ENCODE measurements around the gene SERPINE2. TPM values are rescaled to one million over a fixed set of nuclear protein-coding genes. Genes with fewer than 3 reads are reported as not detected.

The SERPINE2 gene
- total and polyA plus RNA-seq, 5 experiments from 2014 or later, result 2.6 to 17.0 (median 4.4) TPM

DNA sequence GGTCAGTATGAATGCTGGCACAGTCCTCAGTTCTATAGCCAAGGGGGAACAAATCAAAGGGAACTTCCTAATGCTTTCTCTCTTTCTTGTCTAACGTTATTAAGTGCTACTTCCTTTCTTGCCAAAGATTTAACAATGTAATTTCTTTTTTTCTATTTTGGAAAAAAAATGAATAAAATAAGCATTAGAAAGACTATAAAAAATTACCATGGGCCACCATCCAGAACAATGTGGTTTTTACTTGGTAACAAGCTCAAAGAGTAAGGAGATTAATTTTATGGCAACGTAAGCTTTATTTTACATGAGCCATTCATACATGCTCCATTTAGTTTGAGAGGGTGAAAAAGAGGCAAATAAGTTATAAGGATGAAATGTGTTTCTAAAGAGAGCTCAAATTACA, 40.1 kb downstream of the SERPINE2 start:
- POLR2A ChIA-PET, result no interaction called here
- ATAC-seq (no peak), DNase-seq (no peak)
- Mint-ChIP-seq H3K27ac (no peak overlapping the region), H3K4me1 (peaks cover 0 to 2% (median under 1%) of the 10 kb centered on the region in 4 donors), H3K9me3 (no peaks in the 10 kb centered on the region), H3K27me3 (no peaks in the 10 kb centered on the region), H3K4me3 (no peak overlapping the region), H3K36me3 (peaks cover 0 to 20% (median 14%) of the 10 kb centered on the region in 3 donors)

DNA sequence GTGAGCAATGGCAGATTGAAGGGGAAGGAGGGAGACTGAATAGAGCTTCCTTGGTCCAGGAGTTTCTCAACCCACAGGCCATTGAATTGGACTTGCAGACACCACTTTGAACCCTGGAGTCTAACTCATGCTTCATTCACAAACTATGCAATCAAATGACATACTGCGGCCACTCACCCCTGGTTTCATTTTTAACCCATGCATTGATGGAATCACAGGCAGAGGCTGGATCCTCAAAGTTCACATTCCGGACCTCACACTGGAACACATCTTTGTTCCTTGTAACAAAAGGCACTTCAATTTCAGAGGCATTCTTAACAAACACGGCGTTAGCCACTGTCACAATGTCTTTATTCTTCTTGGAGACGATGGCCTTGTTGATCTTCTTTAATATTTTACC, 41.1 kb downstream of the SERPINE2 start:
- no peak overlapping the region for H3K4me3 Mint-ChIP-seq
- no peak for ATAC-seq
- no peak for DNase-seq
- no peaks in the 10 kb centered on the region for H3K27me3 Mint-ChIP-seq
- H3K4me1 Mint-ChIP-seq, result peaks cover 0 to 3% (median under 1%) of the 10 kb centered on the region in 4 donors
- H3K9me3 Mint-ChIP-seq, result no peaks in the 10 kb centered on the region
- POLR2A ChIA-PET, result no interaction called here
- H3K27ac Mint-ChIP-seq, result no peak overlapping the region
- H3K36me3 Mint-ChIP-seq, result peaks cover 0 to 20% (median 14%) of the 10 kb centered on the region in 3 donors

DNA sequence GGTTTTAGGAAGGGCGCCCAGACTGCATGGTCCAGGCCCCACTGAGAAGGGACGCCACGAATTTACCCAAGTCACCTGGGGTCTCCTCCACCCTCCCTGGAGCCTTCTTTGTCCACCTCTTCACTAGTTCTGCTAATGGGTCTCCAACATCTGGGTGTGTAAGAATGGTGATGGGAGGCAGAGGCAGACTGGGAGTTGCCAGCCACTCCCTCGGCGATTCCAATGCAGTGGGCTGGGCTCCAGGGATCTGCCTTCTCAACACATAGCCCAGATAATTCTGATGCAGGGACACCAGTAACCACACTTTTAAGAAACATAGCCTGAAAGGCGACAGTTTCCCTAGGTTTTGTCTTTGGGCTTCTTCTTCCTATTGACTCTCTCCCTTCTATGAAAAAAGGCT, 42.7 kb downstream of the SERPINE2 start:
- H3K27ac Mint-ChIP-seq, result no peak overlapping the region
- H3K4me3 Mint-ChIP-seq, result no peak overlapping the region
- DNase-seq, result no peak
- H3K36me3 Mint-ChIP-seq, result peaks cover 0 to 23% (median 11%) of the 10 kb centered on the region in 3 donors
- POLR2A ChIA-PET, result no interaction called here
- H3K27me3 Mint-ChIP-seq, result no peaks in the 10 kb centered on the region
- no peak for ATAC-seq
- no peaks in the 10 kb centered on the region for H3K9me3 Mint-ChIP-seq
- peaks cover 0 to 3% (median under 1%) of the 10 kb centered on the region in 4 donors for H3K4me1 Mint-ChIP-seq

DNA sequence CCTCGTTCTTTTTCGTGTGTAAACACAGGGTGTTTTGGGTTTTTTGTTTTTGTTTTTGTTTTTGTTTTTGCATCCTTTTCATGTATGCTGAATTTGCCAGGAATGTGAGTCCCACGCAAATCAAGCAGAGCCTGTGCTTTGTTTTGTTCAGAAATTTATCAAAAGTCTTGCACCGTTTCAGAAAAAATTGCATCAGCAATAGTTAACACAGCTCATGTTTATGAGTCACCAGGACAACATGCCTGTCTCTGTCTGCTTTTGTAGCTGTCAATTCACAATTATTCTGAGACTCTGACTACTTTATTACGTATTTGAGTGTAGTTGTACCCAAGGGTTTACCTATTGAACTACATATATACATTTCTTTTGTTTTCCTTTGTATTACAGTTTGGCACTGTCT, 43.5 kb downstream of the SERPINE2 start:
- Mint-ChIP-seq H3K9me3 (no peaks in the 10 kb centered on the region), H3K27ac (no peak overlapping the region), H3K36me3 (peaks cover 0 to 19% (median 6%) of the 10 kb centered on the region in 3 donors), H3K4me3 (no peak overlapping the region), H3K27me3 (no peaks in the 10 kb centered on the region), H3K4me1 (peaks cover 0 to 3% (median under 1%) of the 10 kb centered on the region in 4 donors)
- ATAC-seq, result no peak
- POLR2A ChIA-PET, result no interaction called here
- no peak for DNase-seq

DNA sequence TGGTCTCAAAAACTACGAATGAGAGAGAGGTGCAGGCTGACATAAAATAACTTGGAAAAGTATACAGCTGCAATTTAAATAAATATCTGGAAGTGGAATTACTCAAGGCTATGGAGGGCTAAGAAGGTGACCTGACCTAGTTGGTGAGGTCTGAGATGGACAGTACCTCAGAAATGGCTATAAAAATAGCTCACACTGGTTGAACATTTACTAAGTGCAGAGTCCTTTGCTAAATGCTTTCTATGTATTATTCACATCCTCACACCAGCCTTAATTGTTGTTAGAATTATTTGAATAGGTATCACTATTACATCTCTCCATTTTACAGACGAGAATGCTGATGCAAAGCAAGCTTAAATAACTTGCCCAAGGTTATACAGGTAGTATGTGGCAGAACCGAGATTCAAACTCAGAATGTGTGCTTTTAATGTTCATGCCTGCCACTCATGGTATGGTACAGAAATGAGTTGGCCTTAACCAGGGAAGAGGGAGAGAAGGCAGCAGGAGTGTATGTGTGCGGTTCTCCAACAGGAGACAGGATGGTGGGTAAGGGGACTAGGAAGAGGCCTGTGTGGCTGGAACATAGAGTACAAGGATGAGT, 44.4 kb downstream of the SERPINE2 start:
- H3K27ac Mint-ChIP-seq, result peak overlapping the region in 2 of 10 donors; percentile 4 to 29
- H3K4me3 Mint-ChIP-seq, result no peak overlapping the region
- POLR2A ChIA-PET, result interaction anchor here (1.4 kb wide), 1 partner anchor 280 kb away, joined by 3 read pairs; no protein-coding TSS in a partner anchor
- H3K9me3 Mint-ChIP-seq, result no peaks in the 10 kb centered on the region
- no peak for ATAC-seq
- peaks cover 0 to 3% (median under 1%) of the 10 kb centered on the region in 4 donors for H3K4me1 Mint-ChIP-seq
- DNase-seq, result no peak
- H3K27me3 Mint-ChIP-seq, result no peaks in the 10 kb centered on the region
- peaks cover 0 to 16% (median under 1%) of the 10 kb centered on the region in 3 donors for H3K36me3 Mint-ChIP-seq

DNA sequence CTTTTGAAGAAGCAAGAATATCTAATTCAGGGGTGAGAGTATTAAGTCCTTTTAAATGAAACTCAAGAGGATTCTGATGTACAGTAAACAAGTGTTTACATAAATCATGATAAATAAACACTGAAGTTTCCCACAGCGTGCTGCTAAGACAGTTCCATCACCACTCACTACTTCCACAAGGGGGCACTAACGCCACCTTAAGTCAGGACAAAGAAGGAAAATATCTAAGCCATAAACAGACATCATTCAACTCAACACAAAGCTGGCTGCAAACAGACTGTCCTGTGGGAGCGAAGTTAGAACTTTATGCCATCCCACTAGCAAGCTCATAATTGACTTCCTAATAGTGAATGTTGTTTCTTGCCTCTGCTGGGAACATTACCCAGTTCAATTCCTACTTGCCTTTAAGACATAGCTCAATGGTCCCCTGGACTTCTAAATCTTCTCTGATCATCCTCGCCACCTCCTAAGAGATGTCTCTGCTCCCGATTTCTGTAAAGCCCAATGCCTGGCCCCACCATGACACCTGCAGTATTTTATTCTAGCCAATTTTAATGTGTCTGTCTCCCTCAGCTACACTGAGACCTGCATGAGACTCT, 45.4 kb downstream of the SERPINE2 start:
- H3K4me3 Mint-ChIP-seq, result no peak overlapping the region
- POLR2A ChIA-PET, result interaction anchor here (1.1 to 1.4 kb wide), 2 partner anchors 23 to 281 kb away, joined by 3 read pairs; no protein-coding TSS in a partner anchor
- DNase-seq (peak; percentile 16 to 81 (median 58)), ATAC-seq (peak; percentile 66 to 67)
- no peaks in the 10 kb centered on the region for H3K27me3 Mint-ChIP-seq
- no peaks in the 10 kb centered on the region for H3K9me3 Mint-ChIP-seq
- peaks cover 0 to 3% (median under 1%) of the 10 kb centered on the region in 4 donors for H3K4me1 Mint-ChIP-seq
- peaks cover 0 to 19% (median 2%) of the 10 kb centered on the region in 3 donors for H3K36me3 Mint-ChIP-seq
- no peak overlapping the region for H3K27ac Mint-ChIP-seq

- H3K27me3 Mint-ChIP-seq, result no peaks in the 10 kb centered on the region
Measured at GRCh38 chr2:223991611-223992010, 47.5 kb downstream of the SERPINE2 start.

DNA sequence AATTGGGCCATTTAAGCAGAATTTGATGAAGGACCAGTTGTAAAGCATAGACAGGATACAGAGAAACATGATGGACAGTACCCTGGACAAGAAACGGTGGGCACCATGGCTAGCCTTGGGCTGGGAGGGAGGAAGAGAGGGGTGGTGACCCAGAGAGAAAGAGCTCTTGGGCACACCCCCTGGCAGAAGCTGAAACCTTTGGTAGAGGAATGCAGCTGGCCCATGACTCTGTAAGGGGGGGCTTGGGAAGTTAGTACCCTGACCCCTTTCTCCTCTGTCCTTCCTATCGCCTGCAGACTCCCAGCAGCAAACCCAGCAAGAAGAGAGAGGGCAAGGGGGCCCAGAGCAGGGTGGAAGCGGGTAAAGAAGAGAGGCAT, 49.2 kb downstream of the SERPINE2 start:
- H3K4me3 Mint-ChIP-seq, result no peak overlapping the region
- POLR2A ChIA-PET, result no interaction called here
- H3K9me3 Mint-ChIP-seq, result no peaks in the 10 kb centered on the region
- H3K27ac Mint-ChIP-seq, result no peak overlapping the region
- peaks cover 0 to 3% (median 0%) of the 10 kb centered on the region in 4 donors for H3K4me1 Mint-ChIP-seq
- H3K27me3 Mint-ChIP-seq, result no peaks in the 10 kb centered on the region
- DNase-seq, result no peak
- peaks cover 0 to 10% (median 5%) of the 10 kb centered on the region in 3 donors for H3K36me3 Mint-ChIP-seq
- no peak for ATAC-seq

More at GRCh38 chr2:223991611-223992010, 47.5 kb downstream of the SERPINE2 start:
- Mint-ChIP-seq H3K27ac (no peak overlapping the region), H3K4me1 (peaks cover 0 to 3% (median 0%) of the 10 kb centered on the region in 4 donors), H3K4me3 (no peak overlapping the region), H3K36me3 (peaks cover 0 to 12% (median 2%) of the 10 kb centered on the region in 3 donors), H3K9me3 (no peaks in the 10 kb centered on the region)
- no peak for DNase-seq
- POLR2A ChIA-PET, result no interaction called here
- no peak for ATAC-seq

GRCh38 chr2:223989206-223989855, 49.8 kb downstream of the SERPINE2 start:
- DNase-seq (no peak), ATAC-seq (no peak)
- Mint-ChIP-seq H3K36me3 (peaks cover 0 to 11% (median 5%) of the 10 kb centered on the region in 3 donors), H3K27me3 (no peaks in the 10 kb centered on the region), H3K9me3 (no peaks in the 10 kb centered on the region), H3K27ac (no peak overlapping the region), H3K4me3 (no peak overlapping the region), H3K4me1 (peaks cover 0 to 3% (median 0%) of the 10 kb centered on the region in 4 donors)
- POLR2A ChIA-PET, result no interaction called here

DNA sequence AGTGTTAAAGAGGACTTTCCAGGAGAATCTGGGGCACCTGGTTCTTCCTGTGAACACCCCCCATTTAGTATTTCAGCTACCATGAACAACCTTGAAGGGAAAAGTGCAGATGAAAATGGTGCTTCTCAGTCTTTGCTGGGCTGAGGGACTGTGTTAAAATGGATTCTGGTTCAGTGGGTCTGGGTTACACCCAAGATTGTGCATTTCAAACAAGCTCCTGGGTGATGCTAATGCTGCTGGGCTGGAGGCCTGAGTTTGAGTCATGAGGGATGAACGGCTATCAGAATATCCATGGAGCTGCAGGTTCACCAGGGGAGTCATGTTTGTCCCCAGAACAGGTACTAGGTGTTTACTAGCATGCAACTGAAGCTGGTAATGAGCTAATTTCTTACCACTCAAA, 57.8 kb downstream of the SERPINE2 start:
- Mint-ChIP-seq H3K36me3 (peaks cover 0 to 15% (median 2%) of the 10 kb centered on the region in 3 donors), H3K9me3 (no peaks in the 10 kb centered on the region), H3K27me3 (no peaks in the 10 kb centered on the region), H3K4me1 (no peaks in the 10 kb centered on the region), H3K27ac (no peak overlapping the region), H3K4me3 (no peak overlapping the region)
- POLR2A ChIA-PET, result interaction anchor here (0.7 kb wide), 1 partner anchor 10 kb away, joined by 3 read pairs; no protein-coding TSS in a partner anchor
- ATAC-seq (no peak), DNase-seq (no peak)

GRCh38 chr2:223980803-223981202, 58.3 kb downstream of the SERPINE2 start:
- Mint-ChIP-seq H3K9me3 (no peaks in the 10 kb centered on the region), H3K27ac (no peak overlapping the region), H3K4me1 (no peaks in the 10 kb centered on the region), H3K36me3 (peaks cover 0 to 15% (median 2%) of the 10 kb centered on the region in 3 donors), H3K27me3 (no peaks in the 10 kb centered on the region), H3K4me3 (no peak overlapping the region)
- POLR2A ChIA-PET, result interaction anchor here (0.7 kb wide), 1 partner anchor 10 kb away, joined by 3 read pairs; no protein-coding TSS in a partner anchor
- ATAC-seq (no peak), DNase-seq (no peak)

DNA sequence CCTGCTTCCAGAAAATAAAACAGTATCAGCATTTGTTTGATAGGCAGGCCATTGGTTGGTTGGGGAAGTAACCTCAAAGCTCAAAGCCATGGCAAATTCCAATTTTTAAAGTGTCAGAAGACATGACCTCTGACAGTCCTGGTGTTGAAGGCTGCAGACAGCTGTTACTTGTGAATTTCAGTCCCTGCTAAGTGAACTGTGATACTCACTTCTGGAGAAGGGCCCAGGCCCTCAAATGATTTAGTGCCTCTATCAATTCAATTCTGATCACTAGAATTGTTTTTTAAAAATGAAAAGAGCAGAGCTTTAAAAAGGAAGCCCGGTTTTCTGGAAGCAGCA, 58.7 kb downstream of the SERPINE2 start:
- no peak for DNase-seq
- no peak overlapping the region for H3K4me3 Mint-ChIP-seq
- ATAC-seq, result no peak
- H3K27me3 Mint-ChIP-seq, result no peaks in the 10 kb centered on the region
- H3K9me3 Mint-ChIP-seq, result no peaks in the 10 kb centered on the region
- H3K36me3 Mint-ChIP-seq, result peaks cover 0 to 15% (median 2%) of the 10 kb centered on the region in 3 donors
- POLR2A ChIA-PET, result no interaction called here
- H3K27ac Mint-ChIP-seq, result no peak overlapping the region
- no peaks in the 10 kb centered on the region for H3K4me1 Mint-ChIP-seq

GRCh38 chr2:223979730-223980396, 59.2 kb downstream of the SERPINE2 start:
- no peaks in the 10 kb centered on the region for H3K4me1 Mint-ChIP-seq
- DNase-seq, result no peak
- H3K4me3 Mint-ChIP-seq, result no peak overlapping the region
- no peaks in the 10 kb centered on the region for H3K27me3 Mint-ChIP-seq
- H3K36me3 Mint-ChIP-seq, result peaks cover 0 to 15% (median 2%) of the 10 kb centered on the region in 3 donors
- ATAC-seq, result no peak
- no peaks in the 10 kb centered on the region for H3K9me3 Mint-ChIP-seq
- H3K27ac Mint-ChIP-seq, result no peak overlapping the region
- POLR2A ChIA-PET, result no interaction called here
